MG63 (cell line): ENCODE results near the gene MADCAM1. TPM values are rescaled to one million over a fixed set of nuclear protein-coding genes. Genes with fewer than 3 reads are reported as not detected.

Source experiments
- DNase-seq: peaks from one replicate; pipeline ENCODE4 v3.0.0-alpha.2; 2020
- H3K27me3 ChIP-seq: fragments of 250-450 bp; sonication (Bioruptor Pico); 2 replicates; pipeline ENCODE4 v1.5.1; 2020; ENCODE audit warnings: mild to moderate bottlenecking, moderate library complexity
- H3K36me3 ChIP-seq: fragments of 250-450 bp; sonication (Bioruptor Pico); 2 replicates; pipeline ENCODE4 v1.5.1; 2020; ENCODE audit warnings: mild to moderate bottlenecking, moderate library complexity
- H3K4me3 ChIP-seq: fragments of 250-450 bp; sonication (Bioruptor Pico); 2 replicates; pipeline ENCODE4 v1.5.1; 2020; ENCODE audit warnings: mild to moderate bottlenecking, moderate library complexity
- H3K9me3 ChIP-seq: fragments of 250-450 bp; sonication (Bioruptor Pico); 2 replicates; pipeline ENCODE4 v1.5.1; 2020; ENCODE audit warnings: mild to moderate bottlenecking, moderate library complexity
- total RNA-seq: library from RNA; depleted of rRNA; stranded (reverse); fragments of >200 nt; shearing (Covaris generic); gene quantifications from 2 replicates; pipeline ENCODE4 v1.2.3, GENCODE V29; 2014; ENCODE audit warnings: low replicate concordance; rRNA removed

Gene MADCAM1
- total RNA-seq, 1 experiment from 2014 or later, result not detected

DNA sequence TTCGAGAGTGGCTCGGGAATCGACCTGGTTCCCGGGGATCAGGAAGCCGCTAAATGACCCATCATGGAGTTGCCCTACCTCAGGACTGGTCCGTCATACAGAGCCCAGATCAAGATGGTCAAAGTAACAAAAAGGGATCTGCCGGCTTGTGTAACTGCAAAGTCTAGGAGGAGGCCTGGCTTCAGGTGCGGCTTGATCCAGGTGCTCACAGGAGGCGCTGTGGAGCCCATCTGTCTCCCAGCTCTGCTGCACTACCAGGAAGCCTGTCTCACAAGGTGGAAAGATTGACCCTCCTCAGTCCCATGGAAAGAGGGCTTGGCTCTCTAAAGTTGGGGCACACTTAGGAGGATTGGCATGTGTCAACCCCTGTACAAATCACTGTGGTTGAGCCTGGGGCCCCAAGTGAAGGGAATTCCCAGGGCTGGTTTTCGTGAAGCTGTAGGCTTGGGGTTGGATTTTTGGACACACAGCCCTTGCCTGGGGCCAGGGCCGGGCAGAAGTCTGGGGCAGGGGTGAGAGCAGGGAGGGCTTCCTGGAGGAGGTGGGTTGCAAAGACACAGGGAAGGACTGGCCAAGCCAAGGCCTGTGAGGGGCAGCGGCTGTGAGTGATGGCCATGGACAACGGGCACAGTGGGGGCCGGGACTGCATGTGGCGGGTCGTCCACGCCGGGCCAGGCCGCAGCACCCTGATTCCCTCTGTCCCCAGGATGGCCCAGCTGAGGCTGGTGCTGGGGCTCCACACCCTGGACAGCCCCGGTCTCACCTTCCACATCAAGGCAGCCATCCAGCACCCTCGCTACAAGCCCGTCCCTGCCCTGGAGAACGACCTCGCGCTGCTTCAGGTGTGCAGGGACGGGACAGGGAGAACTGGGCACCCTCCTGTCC, 51.8 kb downstream of the MADCAM1 start:
- Histone ChIP-seq H3K4me3 (no peak overlapping the region), H3K27me3 (no peaks in the 10 kb centered on the region), H3K9me3 (no peaks in the 10 kb centered on the region), H3K36me3 (no peaks in the 10 kb centered on the region)
- DNase-seq, result no peak

DNA sequence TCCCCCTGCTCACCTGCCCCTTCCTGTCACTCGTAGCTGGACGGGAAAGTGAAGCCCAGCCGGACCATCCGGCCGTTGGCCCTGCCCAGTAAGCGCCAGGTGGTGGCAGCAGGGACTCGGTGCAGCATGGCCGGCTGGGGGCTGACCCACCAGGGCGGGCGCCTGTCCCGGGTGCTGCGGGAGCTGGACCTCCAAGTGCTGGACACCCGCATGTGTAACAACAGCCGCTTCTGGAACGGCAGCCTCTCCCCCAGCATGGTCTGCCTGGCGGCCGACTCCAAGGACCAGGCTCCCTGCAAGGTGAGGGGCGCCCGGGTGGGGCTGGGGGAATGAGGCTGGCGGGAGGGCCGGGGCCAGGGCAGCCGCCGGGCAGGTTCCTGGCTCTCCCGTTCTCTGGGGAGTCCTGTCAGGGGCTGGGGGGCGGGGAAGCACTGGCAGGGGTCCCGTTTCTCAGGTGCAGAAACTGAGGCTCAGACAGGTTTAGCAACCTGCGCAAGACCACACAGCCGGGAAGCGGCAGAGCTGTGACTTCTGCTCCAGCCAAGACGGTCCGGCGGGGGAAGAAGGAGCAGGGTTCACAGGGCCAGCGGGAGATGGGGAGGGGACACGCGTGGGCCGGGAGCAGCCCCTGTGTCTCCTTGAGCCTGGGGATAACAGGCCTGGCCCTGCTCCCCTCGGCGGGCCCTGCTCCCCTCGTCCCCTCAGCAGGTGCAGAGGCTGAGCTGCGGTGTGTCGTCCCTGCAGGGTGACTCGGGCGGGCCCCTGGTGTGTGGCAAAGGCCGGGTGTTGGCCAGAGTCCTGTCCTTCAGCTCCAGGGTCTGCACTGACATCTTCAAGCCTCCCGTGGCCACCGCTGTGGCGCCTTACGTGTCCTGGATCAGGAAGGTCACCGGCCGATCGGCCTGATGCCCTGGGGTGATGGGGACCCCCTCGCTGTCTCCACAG, 52.9 kb downstream of the MADCAM1 start:
- no peak for DNase-seq
- H3K27me3 ChIP-seq, result no peaks in the 10 kb centered on the region
- no peaks in the 10 kb centered on the region for H3K36me3 ChIP-seq
- no peaks in the 10 kb centered on the region for H3K9me3 ChIP-seq
- no peak overlapping the region for H3K4me3 ChIP-seq

DNA sequence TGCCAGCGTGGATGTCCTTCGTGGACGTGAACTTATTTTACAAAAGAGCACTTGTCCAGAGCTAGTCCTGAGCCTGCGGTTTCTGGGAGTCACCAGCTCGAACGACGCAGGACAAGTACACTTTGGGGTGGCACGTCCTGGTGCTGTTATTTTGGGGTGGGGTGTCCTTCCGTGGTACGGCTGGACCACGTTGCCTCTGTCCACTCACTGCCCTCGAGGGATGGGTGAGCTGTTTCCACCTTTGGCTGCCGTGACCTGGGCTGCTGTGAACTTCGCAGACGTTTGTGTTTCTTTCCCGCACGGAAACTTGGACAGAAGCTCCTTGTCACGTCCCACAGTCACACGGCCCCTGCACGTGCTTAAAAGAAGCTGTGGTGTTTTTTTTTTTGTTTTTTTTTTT, 58.5 kb downstream of the MADCAM1 start:
- no peaks in the 10 kb centered on the region for H3K27me3 ChIP-seq
- H3K9me3 ChIP-seq, result no peaks in the 10 kb centered on the region
- H3K36me3 ChIP-seq, result no peaks in the 10 kb centered on the region
- H3K4me3 ChIP-seq, result no peak overlapping the region
- DNase-seq, result no peak

Other genes with a start within 250 kb of the MADCAM1 start
- 8.3 and 22.0 TPM in 2 replicates for gene PLPP2, start 205.1 kb upstream of the MADCAM1 start, total RNA-seq
- gene MIER2, start 151.7 kb upstream of the MADCAM1 start, total RNA-seq, result 3.5 and 3.6 TPM in 2 replicates
- gene C2CD4C, start 87.3 kb upstream of the MADCAM1 start, total RNA-seq, result not detected in 2 replicates
- gene SHC2, start 35.5 kb upstream of the MADCAM1 start, total RNA-seq, result not detected in 2 replicates
- gene TPGS1, start 11.0 kb downstream of the MADCAM1 start, total RNA-seq, result 22.6 and 27.7 TPM in 2 replicates
- gene CDC34, start 35.3 kb downstream of the MADCAM1 start, total RNA-seq, result 46.3 and 76.3 TPM in 2 replicates
- gene GZMM, start 47.6 kb downstream of the MADCAM1 start, total RNA-seq, result not detected in 2 replicates
- gene BSG, start 76.1 kb downstream of the MADCAM1 start, total RNA-seq, result 222 and 323 TPM in 2 replicates
- 0.46 TPM in 1 of 2 replicates, not detected in the other for gene HCN2, start 93.4 kb downstream of the MADCAM1 start, total RNA-seq
- 20.1 and 33.2 TPM in 2 replicates for gene POLRMT, start 137.1 kb downstream of the MADCAM1 start, total RNA-seq
- not detected in 2 replicates for gene FGF22, start 143.4 kb downstream of the MADCAM1 start, total RNA-seq
- gene RNF126, start 166.7 kb downstream of the MADCAM1 start, total RNA-seq, result 22.0 and 23.5 TPM in 2 replicates
- 16.0 and 25.0 TPM in 2 replicates for gene FSTL3, start 179.9 kb downstream of the MADCAM1 start, total RNA-seq
- not detected in 2 replicates for gene PRSS57, start 199.0 kb downstream of the MADCAM1 start, total RNA-seq
- gene PALM, start 212.4 kb downstream of the MADCAM1 start, total RNA-seq, result 9.3 and 10.5 TPM in 2 replicates